ENCODE data around the gene KAZN. TPM values are rescaled to one million over a fixed set of nuclear protein-coding genes. Genes with fewer than 3 reads are reported as not detected.
A peak's percentile ranks its signal among the peaks of the same experiment; 100 is the strongest.

Gene KAZN
- total RNA-seq, 1 experiment from 2014 or later, result 2.4 TPM

DNA sequence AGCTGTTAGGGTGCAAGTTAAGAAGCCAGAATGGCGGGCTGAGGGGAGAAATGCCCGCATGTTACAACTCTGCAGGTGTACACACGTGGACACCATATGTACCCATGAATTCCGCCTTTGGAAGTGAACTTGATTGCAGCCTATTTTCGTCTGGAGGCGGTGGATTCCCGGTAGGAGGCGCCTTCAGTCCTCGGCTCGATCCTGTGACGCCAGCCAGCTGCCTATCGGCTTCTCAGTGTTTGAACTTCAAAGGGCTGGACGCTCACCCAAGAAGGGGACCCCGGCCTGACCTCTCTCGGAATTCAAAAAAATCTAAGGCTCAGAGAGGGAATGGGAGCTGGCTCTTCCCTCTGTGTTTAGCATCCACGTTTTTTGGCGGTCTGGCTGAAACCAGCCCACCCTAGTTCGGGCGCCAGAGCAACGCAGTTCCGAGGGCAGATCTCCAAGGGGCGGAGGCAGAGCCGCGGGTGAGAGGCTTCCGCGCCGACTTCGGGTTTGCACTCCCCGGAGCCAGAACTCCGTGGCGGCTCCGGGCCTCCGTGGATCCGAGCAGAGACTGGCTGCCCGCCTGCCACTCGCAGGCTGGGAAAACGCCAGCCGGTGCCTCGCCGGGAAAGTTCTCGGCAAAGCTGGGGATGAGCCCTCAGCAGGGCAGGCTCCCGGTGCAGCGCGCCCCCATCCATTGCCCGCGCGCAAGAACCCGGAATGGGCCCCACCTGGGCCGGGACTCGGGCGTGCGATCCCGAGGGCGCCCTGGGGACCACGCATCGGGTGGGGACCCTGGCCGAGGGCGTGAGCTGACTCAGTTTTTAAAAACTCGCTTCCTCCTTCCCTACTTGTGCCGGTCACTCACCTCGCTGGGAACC is 554.1 kb downstream of the KAZN start:
- no peaks in the 10 kb centered on the region for H3K27me3 Mint-ChIP-seq (ENCODE audit: insufficient read depth, unreplicated experiment)
- BruUV-seq (replicated peaks), result TSS peak; percentile 28
- peaks cover 36% of the 10 kb centered on the region for H3K4me1 ChIP-seq
- H3K36me3 Mint-ChIP-seq (ENCODE audit: insufficient read depth, unreplicated experiment), result peaks cover 9% of the 10 kb centered on the region
- H3K4me3 Mint-ChIP-seq (ENCODE audit: unreplicated experiment), result peak overlapping the region; percentile 87
- H3K4me1 Mint-ChIP-seq (ENCODE audit: low read depth, unreplicated experiment), result peaks cover 15% of the 10 kb centered on the region
- CTCF ChIA-PET, result interaction anchor here (1.3 to 4.2 kb wide), 6 partner anchors 21 to 153 kb away, joined by 3 to 24 read pairs (median 9); no protein-coding TSS in a partner anchor
- no peaks in the 10 kb centered on the region for H3K9me3 Mint-ChIP-seq (ENCODE audit: unreplicated experiment)
- H3K27me3 ChIP-seq (replicated peaks; ENCODE audit: control insufficient read depth, insufficient read depth, low read length), result no peaks in the 10 kb centered on the region
- peak overlapping the region; percentile 71 for H3K4me3 ChIP-seq (ENCODE audit: low read depth, low read length)
- TF ChIP-seq, protein P1, sequence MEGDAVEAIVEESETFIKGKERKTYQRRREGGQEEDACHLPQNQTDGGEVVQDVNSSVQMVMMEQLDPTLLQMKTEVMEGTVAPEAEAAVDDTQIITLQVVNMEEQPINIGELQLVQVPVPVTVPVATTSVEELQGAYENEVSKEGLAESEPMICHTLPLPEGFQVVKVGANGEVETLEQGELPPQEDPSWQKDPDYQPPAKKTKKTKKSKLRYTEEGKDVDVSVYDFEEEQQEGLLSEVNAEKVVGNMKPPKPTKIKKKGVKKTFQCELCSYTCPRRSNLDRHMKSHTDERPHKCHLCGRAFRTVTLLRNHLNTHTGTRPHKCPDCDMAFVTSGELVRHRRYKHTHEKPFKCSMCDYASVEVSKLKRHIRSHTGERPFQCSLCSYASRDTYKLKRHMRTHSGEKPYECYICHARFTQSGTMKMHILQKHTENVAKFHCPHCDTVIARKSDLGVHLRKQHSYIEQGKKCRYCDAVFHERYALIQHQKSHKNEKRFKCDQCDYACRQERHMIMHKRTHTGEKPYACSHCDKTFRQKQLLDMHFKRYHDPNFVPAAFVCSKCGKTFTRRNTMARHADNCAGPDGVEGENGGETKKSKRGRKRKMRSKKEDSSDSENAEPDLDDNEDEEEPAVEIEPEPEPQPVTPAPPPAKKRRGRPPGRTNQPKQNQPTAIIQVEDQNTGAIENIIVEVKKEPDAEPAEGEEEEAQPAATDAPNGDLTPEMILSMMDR (IDR thresholded peaks at IDR 0.05; ENCODE audit: insufficient read depth in 1 of 2, low read depth in 1 of 2, low read length in 1 of 2, severe bottlenecking in 1 of 2, unreplicated experiment in 1 of 2), result peak; percentile 48 to 63
- no peaks in the 10 kb centered on the region for H3K36me3 ChIP-seq (ENCODE audit: control insufficient read depth, insufficient read depth, low read length)
- intact Hi-C loops (cut with micrococcal nuclease; ENCODE audit: unreplicated experiment), result loop anchor here (1.0 to 2.0 kb wide), 6 partner anchors 13 to 120 kb away; no protein-coding TSS in a partner anchor
- no peaks in the 10 kb centered on the region for H3K9me3 ChIP-seq
- H3K27ac Mint-ChIP-seq (ENCODE audit: unreplicated experiment), result peak overlapping the region; percentile 73
- peak; percentile 82 to 83 for DNase-seq
- POLR2A ChIA-PET, result interaction anchor here (0.6 to 2.0 kb wide), 7 partner anchors 8 to 174 kb away, joined by 3 to 7 read pairs (median 4); no protein-coding TSS in a partner anchor

GRCh38 chr1:15153184-15153841 is 554.8 kb downstream of the KAZN start, which contains the start of gene TMEM51:
Gene TMEM51, plus strand, starts transcription at chr1:15153747. Its CDS starts 61,341 bp downstream, at chr1:15215088.
- Mint-ChIP-seq H3K27ac (ENCODE audit: unreplicated experiment) (peak within 1 kb of the TSS; percentile 73), H3K27me3 (ENCODE audit: insufficient read depth, unreplicated experiment) (no peaks in the 10 kb centered on the region), H3K4me3 (ENCODE audit: unreplicated experiment) (peak within 1 kb of the TSS; percentile 87), H3K9me3 (ENCODE audit: unreplicated experiment) (no peaks in the 10 kb centered on the region), H3K4me1 (ENCODE audit: low read depth, unreplicated experiment) (peaks cover 15% of the 10 kb centered on the region), H3K36me3 (ENCODE audit: insufficient read depth, unreplicated experiment) (peaks cover 9% of the 10 kb centered on the region)
- Histone ChIP-seq H3K9me3 (no peaks in the 10 kb centered on the region), H3K36me3 (ENCODE audit: control insufficient read depth, insufficient read depth, low read length) (no peaks in the 10 kb centered on the region), H3K4me3 (ENCODE audit: low read depth, low read length) (peak within 1 kb of the TSS; percentile 71), H3K4me1 (peaks cover 44% of the 10 kb centered on the region), H3K27me3 (replicated peaks; ENCODE audit: control insufficient read depth, insufficient read depth, low read length) (no peaks in the 10 kb centered on the region)
- TF ChIP-seq, protein P1 (IDR thresholded peaks at IDR 0.05; ENCODE audit: insufficient read depth in 1 of 2, low read depth in 1 of 2, low read length in 1 of 2, severe bottlenecking in 1 of 2, unreplicated experiment in 1 of 2), result no peak
- POLR2A ChIA-PET, result interaction anchor here (0.8 to 1.3 kb wide), 5 partner anchors 9 to 47 kb away, joined by 3 to 7 read pairs (median 6); no protein-coding TSS in a partner anchor
- TSS peak; percentile 24 for BruUV-seq (replicated peaks)
- peak; percentile 74 to 87 for DNase-seq
- CTCF ChIA-PET, result interaction anchor here (0.8 to 4.2 kb wide), 6 partner anchors 20 to 67 kb away, joined by 3 to 24 read pairs (median 9); no protein-coding TSS in a partner anchor
- intact Hi-C loops (cut with micrococcal nuclease; ENCODE audit: unreplicated experiment), result loop anchor here (2.0 kb wide), 1 partner anchor 21 kb away; no protein-coding TSS in a partner anchor

Measured in Caco-2 (cell line).